GM23338 (cell line): ENCODE data around the gene EDN1. TPM values are rescaled to one million over a fixed set of nuclear protein-coding genes. Genes with fewer than 3 reads are reported as not detected.

Source experiments
- ATAC-seq: fragments of 200-7000 bp; cut with Tn5 transposase; 3 replicates; pipeline ENCODE4 v1.9.1; 2020
- DNase-seq: peaks from one replicate; pipeline ENCODE4 v3.0.0-alpha.2; 2015; ENCODE audit warnings: low spot score
- H2AFZ ChIP-seq: fragments of 200-600 bp; sonication (generic); 2 replicates; pipeline ENCODE4 v1.8.0; 2016; ENCODE audit warnings: antibody characterized with exemption, mild to moderate bottlenecking, moderate library complexity
- H3F3A ChIP-seq: fragments of 200-600 bp; sonication (generic); replicated peaks from 2 replicates; pipeline ENCODE4 v1.8.0; 2017; ENCODE audit warnings: antibody characterized with exemption, mixed run types, low read depth
- H3K27ac ChIP-seq: fragments of 200-600 bp; sonication (generic); 2 replicates; pipeline ENCODE4 v1.6.1; 2016; ENCODE audit warnings: low read depth
- H3K27me3 ChIP-seq: fragments of 200-600 bp; sonication (generic); 2 replicates; pipeline ENCODE4 v1.8.0; 2016; ENCODE audit warnings: mild to moderate bottlenecking, mixed run types, moderate library complexity; ENCODE audit not compliant: insufficient read depth
- H3K36me3 ChIP-seq: fragments of 200-600 bp; sonication (generic); 2 replicates; pipeline ENCODE4 v1.8.0; 2016; ENCODE audit warnings: mild to moderate bottlenecking; ENCODE audit not compliant: insufficient read depth
- H3K4me1 ChIP-seq: fragments of 200-600 bp; sonication (generic); 2 replicates; pipeline ENCODE4 v1.8.0; 2016; ENCODE audit warnings: mild to moderate bottlenecking, moderate library complexity; ENCODE audit not compliant: insufficient read depth
- H3K4me2 ChIP-seq: fragments of 200-600 bp; sonication (generic); 2 replicates; pipeline ENCODE4 v1.7.1; 2017; ENCODE audit warnings: mixed run types
- H3K4me3 ChIP-seq: fragments of 200-600 bp; sonication (generic); 2 replicates; pipeline ENCODE4 v1.6.1; 2016; ENCODE audit warnings: mixed run types
- H3K79me2 ChIP-seq: fragments of 200-600 bp; sonication (generic); replicated peaks from 2 replicates; pipeline ENCODE4 v1.8.0; 2017; ENCODE audit warnings: mild to moderate bottlenecking; ENCODE audit not compliant: insufficient read depth
- H3K9me2 ChIP-seq: fragments of 200-600 bp; sonication (generic); 2 replicates; pipeline ENCODE4 v1.8.0; 2017; ENCODE audit not compliant: insufficient read depth
- H4K20me1 ChIP-seq: fragments of 200-600 bp; sonication (generic); replicated peaks from 2 replicates; pipeline ENCODE4 v1.8.0; 2017; ENCODE audit warnings: mild to moderate bottlenecking; ENCODE audit not compliant: insufficient read depth
- H3K27ac Mint-ChIP-seq: 2 replicates; pipeline ENCODE4 v1.8.0; 2020; ENCODE audit warnings: inconsistent platforms, mild to moderate bottlenecking, moderate library complexity, mixed read lengths
- H3K27me3 Mint-ChIP-seq: 3 replicates; pipeline ENCODE4 v1.8.0; 2022; ENCODE audit warnings: low read depth, mild to moderate bottlenecking, moderate library complexity, mixed read lengths, inconsistent platforms; ENCODE audit not compliant: insufficient read depth, poor library complexity
- H3K36me3 Mint-ChIP-seq: 3 replicates; pipeline ENCODE4 v1.8.0; 2021; ENCODE audit warnings: low read depth, mild to moderate bottlenecking, inconsistent platforms, moderate library complexity, mixed read lengths
- H3K4me1 Mint-ChIP-seq: 3 replicates; pipeline ENCODE4 v1.8.0; 2020; ENCODE audit warnings: mild to moderate bottlenecking, inconsistent platforms, mixed read lengths
- H3K4me3 Mint-ChIP-seq: 3 replicates; pipeline ENCODE4 v1.8.0; 2021; ENCODE audit warnings: moderate library complexity, mild to moderate bottlenecking, inconsistent platforms, mixed read lengths
- H3K9me3 Mint-ChIP-seq: 3 replicates; pipeline ENCODE4 v1.8.0; 2020; ENCODE audit warnings: moderate library complexity, mild to moderate bottlenecking, inconsistent platforms, mixed read lengths
- CREB1 ChIP-seq: fragments of 250-450 bp; sonication (Bioruptor Pico); IDR thresholded peaks from 2 replicates; pipeline ENCODE4 v1.5.0; 2020; ENCODE audit warnings: low read depth, mild to moderate bottlenecking, moderate library complexity
- CTCF ChIP-seq, 2 experiments: fragments of 200-600 bp in 1 of 2; sonication (generic) in 1 of 2; conservative IDR thresholded peaks; 2 replicates each; pipeline versions ENCODE4 v1.5.1 to v1.6.1; 2016 to 2017; ENCODE audit warnings: antibody characterized with exemption in 2 of 2, low read depth in 2 of 2, mild to moderate bottlenecking in 2 of 2, moderate library complexity in 1 of 2
- ETS1 ChIP-seq: IDR thresholded peaks from 2 replicates; pipeline ENCODE4 v1.6.1; 2016; ENCODE audit warnings: antibody characterized with exemption
- JUNB ChIP-seq: IDR thresholded peaks from one replicate; pipeline ENCODE4 v1.6.1; 2016; ENCODE audit warnings: antibody characterized with exemption; ENCODE audit not compliant: unreplicated experiment
- REST ChIP-seq: IDR thresholded peaks from one replicate; pipeline ENCODE4 v1.6.1; 2018; ENCODE audit warnings: antibody characterized with exemption; ENCODE audit not compliant: unreplicated experiment
- STAT1 ChIP-seq: IDR thresholded peaks from one replicate; pipeline ENCODE4 v1.6.1; 2016; ENCODE audit warnings: antibody characterized with exemption; ENCODE audit not compliant: unreplicated experiment
- ZNF114 ChIP-seq: fragments of 250-450 bp; sonication (Bioruptor Pico); IDR thresholded peaks from 2 replicates; pipeline ENCODE4 v1.5.0; 2020; ENCODE audit warnings: mild to moderate bottlenecking, moderate library complexity
- ZNF331 ChIP-seq: fragments of 250-450 bp; sonication (Bioruptor Pico); IDR thresholded peaks from 2 replicates; pipeline ENCODE4 v1.5.0; 2020; ENCODE audit warnings: low read depth, mild to moderate bottlenecking, moderate library complexity
- polyA plus RNA-seq: library from polyadenylated mRNA; unstranded; fragments of >200 nt; fragmentation: Nextera tagmentation; extraction: Ambion mirVana; gene quantifications from 2 replicates; pipeline ENCODE4 v1.2.1, GENCODE V29; 2016
- total RNA-seq: library from RNA; depleted of rRNA; stranded (reverse); fragments of >200 nt; shearing (Covaris generic); gene quantifications from 2 replicates; pipeline ENCODE4 v1.2.3, GENCODE V29; 2014

The EDN1 gene
- total and polyA plus RNA-seq, 2 experiments from 2014 or later = 0.80 to 1.2 TPM

GRCh38 chr6:12250383-12250770, 39.8 kb upstream of the EDN1 start (continued):
- no peak for TF ChIP-seq ZNF114
- TF ChIP-seq ETS1 = no peak
- no peak for TF ChIP-seq CREB1 (CRISPR knock-in tag)
- no peak for TF ChIP-seq REST
- no peak for TF ChIP-seq CTCF (conservative IDR thresholded peaks at IDR 0.05; ENCODE audit: low read depth in 2 of 2)
- no peak for TF ChIP-seq JUNB
- no peak for TF ChIP-seq ZNF331 (CRISPR knock-in tag)

- H3K27me3 ChIP-seq = no peaks in the 10 kb centered on the region
Measured at GRCh38 chr6:12254210-12254609, 36.0 kb upstream of the EDN1 start.

More at GRCh38 chr6:12254210-12254609, 36.0 kb upstream of the EDN1 start:
- TF ChIP-seq STAT1 (no peak), CTCF (conservative IDR thresholded peaks at IDR 0.05; ENCODE audit: low read depth in 2 of 2) (no peak)
- Histone ChIP-seq H2AFZ (no peak overlapping the region), H4K20me1 (no peaks in the 10 kb centered on the region), H3K4me2 (no peak overlapping the region), H3K4me1 (no peaks in the 10 kb centered on the region), H3K36me3 (no peaks in the 10 kb centered on the region), H3K9me2 (no peaks in the 10 kb centered on the region), H3K27ac (no peak overlapping the region), H3K4me3 (no peak overlapping the region), H3K79me2 (no peaks in the 10 kb centered on the region), H3F3A (no peaks in the 10 kb centered on the region)
- Mint-ChIP-seq H3K27ac (no peak overlapping the region), H3K4me3 (no peak overlapping the region), H3K4me1 (no peaks in the 10 kb centered on the region), H3K9me3 (no peaks in the 10 kb centered on the region), H3K36me3 (no peaks in the 10 kb centered on the region), H3K27me3 (no peaks in the 10 kb centered on the region)
- DNase-seq = no peak
- ATAC-seq = no peak
